Ascending aorta (tissue), 2 donors: ENCODE results near the gene EFR3B. TPM values are rescaled to one million over a fixed set of nuclear protein-coding genes. Genes with fewer than 3 reads are reported as not detected.
A peak's percentile ranks its signal among the peaks of the same experiment; 100 is the strongest.
"Not testable (repeated sequence)": the region's sequence is repeated elsewhere in the genome, so short reads cannot be mapped to it uniquely, and the experiment has no call there.

ENCODE experiments used
- DNase-seq, 2 donors: peaks; one replicate each; pipeline ENCODE4 v3.0.0-alpha.2; 2019; ENCODE audit warnings: low spot score in 2 of 2
- H3K27ac ChIP-seq, 2 donors: fragments of 200-600 bp; sonication (generic); one replicate each; pipeline ENCODE4 v1.5.1; 2016 to 2017; ENCODE audit warnings: mild to moderate bottlenecking in 1 of 2
- H3K27me3 ChIP-seq: fragments of 200-600 bp; sonication (generic); one replicate; pipeline ENCODE4 v1.5.1; 2017
- H3K36me3 ChIP-seq, 2 donors: fragments of 200-600 bp; sonication (generic); one replicate each; pipeline ENCODE4 v1.5.1; 2016
- H3K4me1 ChIP-seq, 2 donors: fragments of 200-600 bp; sonication (generic); one replicate each; pipeline ENCODE4 v1.5.1; 2016 to 2017; ENCODE audit warnings: mild to moderate bottlenecking in 1 of 2
- H3K4me3 ChIP-seq, 2 donors: fragments of 200-600 bp; sonication (generic); one replicate each; pipeline ENCODE4 v1.5.1; 2016 to 2017; ENCODE audit warnings: mild to moderate bottlenecking in 1 of 2
- H3K9me3 ChIP-seq, 2 donors: fragments of 200-600 bp; sonication (generic); one replicate each; pipeline ENCODE4 v1.5.1; 2016
- CTCF ChIP-seq, 3 experiments: fragments of 200-600 bp in 2 of 3; fragments of 450-650 bp in 1 of 3; sonication (generic) in 2 of 3; IDR thresholded peaks; one replicate each; pipeline ENCODE4 v1.5.1; 2016 to 2019; ENCODE audit warnings: antibody characterized with exemption in 3 of 3, mild to moderate bottlenecking in 1 of 3, moderate library complexity in 1 of 3
- intact Hi-C: fragments of 100-400 bp; cut with DNase I; formaldehyde crosslinking; loops from one replicate; pipeline ENCODE4 v1.15.1; 2023
- total RNA-seq: library from RNA; depleted of rRNA; stranded (reverse); fragments of >200 nt; gene quantifications from one replicate; pipeline ENCODE4 v1.1.0, GENCODE V29; 2016

The EFR3B gene
- total RNA-seq, 1 donor from 2014 or later: 0.32 TPM

- Histone ChIP-seq H3K4me1 (no peaks in the 10 kb centered on the region), H3K36me3 (no peaks in the 10 kb centered on the region), H3K27me3 (no peaks in the 10 kb centered on the region), H3K27ac (no peak overlapping the region), H3K4me3 (no peak overlapping the region), H3K9me3 (no peaks in the 10 kb centered on the region)
- intact Hi-C loops: loop anchor here (5.0 kb wide), 1 partner anchor 713 kb away; no protein-coding TSS in a partner anchor
- no peak for TF ChIP-seq CTCF (IDR thresholded peaks at IDR 0.05)
- DNase-seq: no peak
Observed at GRCh38 chr2:25125189-25125588, 83.3 kb downstream of the EFR3B start.

- Histone ChIP-seq H3K4me3 (no peak overlapping the region), H3K27ac (no peak overlapping the region), H3K36me3 (no peaks in the 10 kb centered on the region), H3K27me3 (no peaks in the 10 kb centered on the region), H3K4me1 (no peaks in the 10 kb centered on the region), H3K9me3 (no peaks in the 10 kb centered on the region)
- TF ChIP-seq CTCF (IDR thresholded peaks at IDR 0.05): no peak
- no peak for DNase-seq
- intact Hi-C loops: loop anchor here (5.0 kb wide), 1 partner anchor 714 kb away; no protein-coding TSS in a partner anchor
Observed at GRCh38 chr2:25125976-25126375, 84.1 kb downstream of the EFR3B start.

GRCh38 chr2:25127071-25127470 lies 85.2 kb downstream of the EFR3B start:
- not testable (repeated sequence) for DNase-seq, H3K27me3 ChIP-seq, H3K27ac ChIP-seq, H3K36me3 ChIP-seq, H3K4me3 ChIP-seq, H3K4me1 ChIP-seq, H3K9me3 ChIP-seq
- intact Hi-C loops: loop anchor here (5.0 kb wide), 1 partner anchor 715 kb away; no protein-coding TSS in a partner anchor

- no peak overlapping the region for H3K4me3 ChIP-seq
- DNase-seq: no peak
- H3K36me3 ChIP-seq: no peaks in the 10 kb centered on the region
- intact Hi-C loops: loop anchor here (2.0 to 5.0 kb wide), 2 partner anchors 85 to 715 kb away; partner anchors contain the start of gene EFR3B
- no peak overlapping the region for H3K27ac ChIP-seq
- H3K27me3 ChIP-seq: no peaks in the 10 kb centered on the region
- H3K9me3 ChIP-seq: no peaks in the 10 kb centered on the region
- no peaks in the 10 kb centered on the region for H3K4me1 ChIP-seq
- TF ChIP-seq CTCF (IDR thresholded peaks at IDR 0.05): no peak
Observed at GRCh38 chr2:25127646-25128045, 85.8 kb downstream of the EFR3B start.

- no peaks in the 10 kb centered on the region for H3K9me3 ChIP-seq
- no peaks in the 10 kb centered on the region for H3K27me3 ChIP-seq
- no peaks in the 10 kb centered on the region for H3K4me1 ChIP-seq
- no peaks in the 10 kb centered on the region for H3K36me3 ChIP-seq
- H3K27ac ChIP-seq: no peak overlapping the region
- TF ChIP-seq CTCF (IDR thresholded peaks at IDR 0.05): no peak
- DNase-seq: no peak
- H3K4me3 ChIP-seq: no peak overlapping the region
- intact Hi-C loops: loop anchor here (1.0 to 5.0 kb wide), 3 partner anchors 87 to 718 kb away; partner anchors contain the start of gene EFR3B
Observed at GRCh38 chr2:25129901-25130520, 88.1 kb downstream of the EFR3B start.

- no peak for TF ChIP-seq CTCF (IDR thresholded peaks at IDR 0.05)
- Histone ChIP-seq H3K4me3 (peak overlapping the region in 1 of 2 donors; percentile 58), H3K4me1 (no peaks in the 10 kb centered on the region), H3K27ac (no peak overlapping the region), H3K9me3 (no peaks in the 10 kb centered on the region), H3K27me3 (no peaks in the 10 kb centered on the region), H3K36me3 (no peaks in the 10 kb centered on the region)
- DNase-seq: no peak
- intact Hi-C loops: no loop called here
Observed at GRCh38 chr2:25131253-25131566, 89.3 kb downstream of the EFR3B start.
